Upper lobe of left lung (tissue), 6 donors: ENCODE results near the gene AHCYL2. TPM values are rescaled to one million over a fixed set of nuclear protein-coding genes. Genes with fewer than 3 reads are reported as not detected.

Experiments used
- ATAC-seq, 2 donors: fragments of 200-7000 bp; cut with Tn5 transposase; one replicate each; pipeline ENCODE4 v1.9.1; 2022; ENCODE audit warnings: mild to moderate bottlenecking in 2 of 2, moderate library complexity in 2 of 2; ENCODE audit not compliant: low FRiP score in 2 of 2
- DNase-seq, 2 donors: peaks; one replicate each; pipeline ENCODE4 v3.0.0-alpha.2; 2019 to 2020
- H3K27ac ChIP-seq, 4 donors: fragments of 200-600 bp; sonication (generic); one replicate each; pipeline ENCODE4 v1.5.1; 2016 to 2019
- H3K27me3 ChIP-seq, 4 donors: fragments of 200-600 bp; sonication (generic); one replicate each; pipeline ENCODE4 v1.5.1; 2017 to 2019
- H3K36me3 ChIP-seq, 4 donors: fragments of 200-600 bp; sonication (generic); one replicate each; pipeline ENCODE4 v1.5.1; 2016 to 2019
- H3K4me1 ChIP-seq, 4 donors: fragments of 200-600 bp; sonication (generic); one replicate each; pipeline ENCODE4 v1.5.1; 2018 to 2019
- H3K4me3 ChIP-seq, 4 donors: fragments of 200-600 bp; sonication (generic); one replicate each; pipeline ENCODE4 v1.5.1; 2017 to 2019; ENCODE audit warnings: mild to moderate bottlenecking in 2 of 4, moderate library complexity in 1 of 4
- H3K9me3 ChIP-seq, 4 donors: fragments of 200-600 bp; sonication (generic); one replicate each; pipeline ENCODE4 v1.5.1; 2018 to 2019
- EP300 ChIP-seq, 4 donors: sonication (generic); formaldehyde crosslinking; IDR thresholded peaks; one replicate each; pipeline ENCODE4 v1.5.1; 2017; ENCODE audit warnings: antibody characterized with exemption in 4 of 4, control low read depth in 2 of 4
- POLR2A ChIP-seq, 4 donors: fragments of 450-650 bp; IDR thresholded peaks; one replicate each; pipeline ENCODE4 v1.5.1; 2016 to 2017; ENCODE audit warnings: antibody characterized with exemption in 4 of 4, mild to moderate bottlenecking in 2 of 4
- POLR2AphosphoS5 ChIP-seq, 2 donors: sonication (generic); formaldehyde crosslinking; IDR thresholded peaks; one replicate each; pipeline ENCODE4 v1.5.1; 2017; ENCODE audit warnings: antibody characterized with exemption in 2 of 2
- WGBS, 2 donors: methylation state at CpG; one replicate each; pipeline ENCODE4 v1.1.5; 2017 to 2018; 5-methylcytosine and 5-hydroxymethylcytosine counted together
- total RNA-seq, 6 donors: library from RNA; depleted of rRNA in 4 of 6; stranded (reverse); fragments of >200 nt in 4 of 6; gene quantifications; one replicate each; pipeline versions ENCODE4 v1.1.0 to v1.2.1, GENCODE V29; 2016 to 2021
- TF ChIP-seq, protein P1 (sequence below), 6 experiments: fragments of 450-650 bp in 4 of 6; fragments of 200-600 bp in 2 of 6; sonication (generic) in 2 of 6; IDR thresholded peaks; one replicate each; pipeline ENCODE4 v1.5.1; 2016 to 2019; ENCODE audit warnings: antibody characterized with exemption in 6 of 6
- donor health status: DM: no; HTN: no; CAD: no; lungs with moderate emphysema.
- donor health status: DM: no; HTN: yes; CAD: no; lungs with severe emphysema.

The AHCYL2 gene
- total RNA-seq, 6 donors from 2014 or later, result 41.9 to 197 (median 110) TPM

DNA sequence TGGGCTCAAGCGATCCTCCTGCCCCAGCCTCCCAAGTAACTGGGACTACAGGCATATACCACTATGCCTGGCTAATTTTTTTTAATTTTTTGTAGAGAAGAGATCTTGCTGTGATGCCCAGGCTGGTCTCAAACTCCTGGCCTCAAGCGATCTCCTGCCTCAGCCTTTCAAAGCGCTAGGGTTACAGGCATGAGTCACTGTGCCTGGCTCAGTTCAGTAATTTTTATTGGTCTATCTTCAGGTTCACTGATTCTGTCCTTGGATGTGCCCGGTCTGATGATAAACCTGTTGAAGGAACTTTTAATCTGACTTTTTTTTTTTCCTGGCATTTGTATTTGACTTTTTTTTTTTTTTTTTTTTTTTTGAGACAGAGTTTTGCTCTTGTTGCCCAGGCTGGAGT lies 169.3 kb downstream of the AHCYL2 start:
- no peak for ATAC-seq
- Histone ChIP-seq H3K36me3 (peaks cover 0 to 33% (median 6%) of the 10 kb centered on the region in 4 donors), H3K9me3 (no peaks in the 10 kb centered on the region), H3K4me1 (peaks cover 0 to 4% (median 0%) of the 10 kb centered on the region in 4 donors), H3K27me3 (no peaks in the 10 kb centered on the region), H3K4me3 (no peak overlapping the region), H3K27ac (no peak overlapping the region)
- DNase-seq, result no peak
- 99 to 100% methylated on average over 4 of the region's 4 CpGs for WGBS, 2 donors
- TF ChIP-seq POLR2AphosphoS5 (IDR thresholded peaks at IDR 0.05) (no peak), EP300 (IDR thresholded peaks at IDR 0.05) (no peak), POLR2A (IDR thresholded peaks at IDR 0.05) (no peak)
- TF ChIP-seq, protein P1, sequence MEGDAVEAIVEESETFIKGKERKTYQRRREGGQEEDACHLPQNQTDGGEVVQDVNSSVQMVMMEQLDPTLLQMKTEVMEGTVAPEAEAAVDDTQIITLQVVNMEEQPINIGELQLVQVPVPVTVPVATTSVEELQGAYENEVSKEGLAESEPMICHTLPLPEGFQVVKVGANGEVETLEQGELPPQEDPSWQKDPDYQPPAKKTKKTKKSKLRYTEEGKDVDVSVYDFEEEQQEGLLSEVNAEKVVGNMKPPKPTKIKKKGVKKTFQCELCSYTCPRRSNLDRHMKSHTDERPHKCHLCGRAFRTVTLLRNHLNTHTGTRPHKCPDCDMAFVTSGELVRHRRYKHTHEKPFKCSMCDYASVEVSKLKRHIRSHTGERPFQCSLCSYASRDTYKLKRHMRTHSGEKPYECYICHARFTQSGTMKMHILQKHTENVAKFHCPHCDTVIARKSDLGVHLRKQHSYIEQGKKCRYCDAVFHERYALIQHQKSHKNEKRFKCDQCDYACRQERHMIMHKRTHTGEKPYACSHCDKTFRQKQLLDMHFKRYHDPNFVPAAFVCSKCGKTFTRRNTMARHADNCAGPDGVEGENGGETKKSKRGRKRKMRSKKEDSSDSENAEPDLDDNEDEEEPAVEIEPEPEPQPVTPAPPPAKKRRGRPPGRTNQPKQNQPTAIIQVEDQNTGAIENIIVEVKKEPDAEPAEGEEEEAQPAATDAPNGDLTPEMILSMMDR (IDR thresholded peaks at IDR 0.05), result no peak

DNA sequence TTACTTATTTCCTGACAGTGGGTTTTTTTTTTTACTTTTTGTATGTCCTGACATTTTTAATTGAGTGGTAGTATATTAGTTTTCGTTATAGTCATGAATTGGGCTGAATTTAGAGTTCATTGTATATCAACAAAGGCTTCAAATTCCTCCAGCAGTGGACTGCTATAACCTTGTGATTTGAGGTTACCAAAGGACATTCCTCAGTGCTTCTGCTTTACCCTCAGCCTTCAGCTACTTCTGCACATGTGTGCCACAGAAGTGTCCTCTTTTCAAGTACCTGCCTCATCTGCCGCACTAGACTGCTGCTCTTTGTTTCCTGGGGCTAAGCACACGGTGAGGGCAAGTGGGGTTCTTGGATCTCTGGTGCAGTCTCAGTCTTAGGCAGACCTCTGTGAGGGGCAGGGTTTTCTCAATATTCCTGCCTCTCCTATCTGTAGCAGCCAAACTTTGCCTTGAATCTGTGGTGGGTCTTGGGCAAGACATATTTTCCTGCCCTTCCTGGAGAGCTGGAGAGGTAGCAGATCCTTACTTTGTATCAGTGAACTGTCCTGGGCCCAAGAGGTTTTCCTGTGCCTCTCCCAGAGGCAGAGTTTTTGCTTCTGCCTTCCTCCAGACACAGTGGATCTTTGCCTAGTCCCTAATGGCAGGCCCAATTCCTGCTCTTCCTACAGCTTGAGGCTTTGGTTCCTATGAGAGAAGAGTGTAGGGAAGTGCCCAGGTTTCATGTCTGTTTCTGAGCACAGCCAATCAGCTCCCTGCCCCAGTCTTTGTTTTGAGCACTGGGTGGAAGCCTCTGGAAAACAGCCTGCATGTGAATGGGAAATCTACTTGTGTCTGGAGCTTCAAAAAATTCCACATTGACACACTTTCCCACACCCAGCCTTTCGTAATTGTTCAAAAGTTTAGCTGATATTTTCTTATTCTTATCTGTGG lies 170.4 kb downstream of the AHCYL2 start:
- no peaks in the 10 kb centered on the region for H3K9me3 ChIP-seq
- no peak overlapping the region for H3K27ac ChIP-seq
- no peak for TF ChIP-seq POLR2A (IDR thresholded peaks at IDR 0.05)
- TF ChIP-seq, protein P1 (IDR thresholded peaks at IDR 0.05), result no peak
- no peak for TF ChIP-seq EP300 (IDR thresholded peaks at IDR 0.05)
- H3K27me3 ChIP-seq, result no peaks in the 10 kb centered on the region
- peaks cover 0 to 24% (median 6%) of the 10 kb centered on the region in 4 donors for H3K36me3 ChIP-seq
- peaks cover 0 to 4% (median 0%) of the 10 kb centered on the region in 4 donors for H3K4me1 ChIP-seq
- ATAC-seq, result no peak
- WGBS, 2 donors, result 86% methylated on average over 4 of the region's 4 CpGs
- H3K4me3 ChIP-seq, result no peak overlapping the region
- DNase-seq, result no peak

DNA sequence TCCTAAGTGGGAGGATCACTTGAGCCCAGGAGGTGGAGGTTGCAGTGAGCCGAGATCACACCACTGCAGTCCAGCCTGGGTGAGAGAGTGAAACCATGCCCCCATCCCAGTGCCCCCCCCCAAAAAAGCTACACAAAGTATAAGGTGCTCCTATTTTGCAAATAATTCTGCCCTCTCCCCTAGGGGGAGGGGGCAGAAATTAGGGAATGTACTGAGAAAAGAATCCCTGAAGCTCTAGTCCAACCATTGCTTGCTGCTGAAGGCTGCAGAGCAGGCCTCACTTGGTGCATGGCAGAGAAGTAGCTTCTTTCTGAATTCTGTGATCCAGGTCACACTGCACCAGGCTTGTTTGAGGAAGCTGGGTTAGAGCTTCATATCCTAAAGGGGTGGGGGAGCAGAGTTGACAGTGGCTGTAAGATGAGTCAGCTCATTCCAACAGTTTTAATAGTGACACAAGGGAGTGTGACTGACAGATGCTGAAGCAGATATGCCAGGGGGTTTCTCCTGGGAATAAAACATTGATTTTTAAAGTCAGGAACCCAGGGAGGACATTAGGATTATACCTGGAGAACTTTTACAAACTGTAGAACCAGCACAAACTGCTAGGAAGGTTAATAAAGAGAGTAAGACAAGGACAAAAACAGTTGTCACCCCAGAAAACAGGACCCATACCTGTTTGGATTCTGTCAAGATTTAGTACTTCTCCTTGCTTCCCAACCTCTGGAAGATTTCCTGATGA lies 176.6 kb downstream of the AHCYL2 start:
- no peak for DNase-seq
- TF ChIP-seq, protein P1 (IDR thresholded peaks at IDR 0.05), result no peak
- no peak for TF ChIP-seq POLR2A (IDR thresholded peaks at IDR 0.05)
- no peak for TF ChIP-seq EP300 (IDR thresholded peaks at IDR 0.05)
- no peak for TF ChIP-seq POLR2AphosphoS5 (IDR thresholded peaks at IDR 0.05)
- H3K4me3 ChIP-seq, result no peak overlapping the region
- H3K27ac ChIP-seq, result no peak overlapping the region
- ATAC-seq, result peak in 1 of 2 donors; percentile 35
- 60 to 100% methylated on average over 1 of the region's 1 CpG for WGBS, 2 donors
- H3K27me3 ChIP-seq, result no peaks in the 10 kb centered on the region
- peaks cover 0 to 51% (median 8%) of the 10 kb centered on the region in 4 donors for H3K36me3 ChIP-seq
- H3K4me1 ChIP-seq, result no peaks in the 10 kb centered on the region
- no peaks in the 10 kb centered on the region for H3K9me3 ChIP-seq

DNA sequence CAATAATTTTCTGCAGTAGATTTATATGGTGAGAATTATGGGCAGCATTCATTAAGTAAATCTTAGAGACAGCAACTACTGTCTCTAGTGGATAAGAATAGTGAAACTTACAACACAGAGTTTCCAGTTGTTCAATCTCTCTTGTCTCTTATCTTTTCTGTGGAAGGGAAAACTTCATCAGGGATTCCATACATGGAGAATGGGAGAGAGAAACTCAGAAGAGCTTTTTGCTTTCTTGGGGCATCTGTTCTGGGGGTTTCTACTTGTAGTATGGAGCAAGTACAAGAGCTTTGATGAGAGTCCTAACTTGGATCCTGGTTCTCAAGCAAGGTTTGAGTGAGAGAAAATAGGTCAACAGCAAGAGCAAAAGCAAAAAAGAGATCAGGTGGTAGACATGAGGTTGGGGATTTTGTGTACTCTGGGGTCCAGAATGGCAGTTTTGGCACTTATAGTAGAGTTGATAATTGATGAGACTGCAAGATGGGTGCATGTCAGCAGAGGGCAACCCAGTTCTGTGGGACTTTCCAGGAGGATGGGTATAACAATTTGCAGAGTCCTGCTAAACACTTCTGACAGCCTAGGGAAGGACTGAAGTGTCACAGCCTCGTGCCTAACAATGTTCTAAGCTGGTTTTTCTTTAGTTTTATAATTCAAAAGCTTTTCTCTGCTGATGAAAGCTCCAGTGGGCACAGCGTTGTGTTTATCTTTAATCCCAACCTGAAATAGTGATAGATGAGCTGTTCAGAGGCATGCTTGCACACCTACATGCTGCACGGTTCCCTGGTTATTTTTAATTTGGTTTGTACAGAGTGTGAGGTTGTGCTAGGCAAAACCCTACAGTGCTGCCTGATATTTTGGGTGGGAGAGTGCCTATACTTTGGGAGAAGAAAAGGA lies 177.4 kb downstream of the AHCYL2 start:
- TF ChIP-seq POLR2AphosphoS5 (IDR thresholded peaks at IDR 0.05), result no peak
- TF ChIP-seq, protein P1 (IDR thresholded peaks at IDR 0.05), result no peak
- no peak for TF ChIP-seq POLR2A (IDR thresholded peaks at IDR 0.05)
- no peak for TF ChIP-seq EP300 (IDR thresholded peaks at IDR 0.05)
- ATAC-seq (no peak), DNase-seq (no peak)
- peaks cover 0 to 57% (median 14%) of the 10 kb centered on the region in 4 donors for H3K36me3 ChIP-seq
- H3K27me3 ChIP-seq, result no peaks in the 10 kb centered on the region
- H3K9me3 ChIP-seq, result no peaks in the 10 kb centered on the region
- H3K4me1 ChIP-seq, result no peaks in the 10 kb centered on the region
- no peak overlapping the region for H3K27ac ChIP-seq
- no peak overlapping the region for H3K4me3 ChIP-seq
- 66 to 76% methylated on average over 3 of the region's 3 CpGs for WGBS, 2 donors
